BE2C (cell line): ENCODE results near the gene PARD6B.

ENCODE experiments used
- DNase-seq: peaks from one replicate; pipeline ENCODE4 v3.0.0-alpha.2; 2020
- H3K27me3 ChIP-seq: fragments of 250-450 bp; sonication (Bioruptor Pico); 2 replicates; pipeline ENCODE4 v1.5.1; 2020; ENCODE audit warnings: mild to moderate bottlenecking
- H3K36me3 ChIP-seq: fragments of 250-450 bp; sonication (Bioruptor Pico); 2 replicates; pipeline ENCODE4 v1.5.1; 2020; ENCODE audit warnings: mild to moderate bottlenecking
- H3K4me1 ChIP-seq: fragments of 250-450 bp; sonication (Bioruptor Pico); 2 replicates; pipeline ENCODE4 v1.5.1; 2020
- H3K4me3 ChIP-seq: 2 replicates; pipeline ENCODE4 v1.5.1; 2011; ENCODE audit warnings: low read depth, low read length
- H3K9me3 ChIP-seq: fragments of 250-450 bp; sonication (Bioruptor Pico); 2 replicates; pipeline ENCODE4 v1.5.1; 2020
- TF ChIP-seq, protein P1 (sequence below): IDR thresholded peaks from 2 replicates; pipeline ENCODE4 v1.5.1; 2012; ENCODE audit warnings: mild to moderate bottlenecking, low read depth, low read length

PARD6B gene

GRCh38 chr20:50731930-50732690, 730 bp downstream of the PARD6B start:
- Histone ChIP-seq H3K36me3 (no peaks in the 10 kb centered on the region), H3K4me1 (no peaks in the 10 kb centered on the region; the same call in 1 of the 2 replicates), H3K9me3 (no peaks in the 10 kb centered on the region), H3K4me3 (peak overlapping the region; percentile 78), H3K27me3 (no peaks in the 10 kb centered on the region)
- TF ChIP-seq, protein P1, sequence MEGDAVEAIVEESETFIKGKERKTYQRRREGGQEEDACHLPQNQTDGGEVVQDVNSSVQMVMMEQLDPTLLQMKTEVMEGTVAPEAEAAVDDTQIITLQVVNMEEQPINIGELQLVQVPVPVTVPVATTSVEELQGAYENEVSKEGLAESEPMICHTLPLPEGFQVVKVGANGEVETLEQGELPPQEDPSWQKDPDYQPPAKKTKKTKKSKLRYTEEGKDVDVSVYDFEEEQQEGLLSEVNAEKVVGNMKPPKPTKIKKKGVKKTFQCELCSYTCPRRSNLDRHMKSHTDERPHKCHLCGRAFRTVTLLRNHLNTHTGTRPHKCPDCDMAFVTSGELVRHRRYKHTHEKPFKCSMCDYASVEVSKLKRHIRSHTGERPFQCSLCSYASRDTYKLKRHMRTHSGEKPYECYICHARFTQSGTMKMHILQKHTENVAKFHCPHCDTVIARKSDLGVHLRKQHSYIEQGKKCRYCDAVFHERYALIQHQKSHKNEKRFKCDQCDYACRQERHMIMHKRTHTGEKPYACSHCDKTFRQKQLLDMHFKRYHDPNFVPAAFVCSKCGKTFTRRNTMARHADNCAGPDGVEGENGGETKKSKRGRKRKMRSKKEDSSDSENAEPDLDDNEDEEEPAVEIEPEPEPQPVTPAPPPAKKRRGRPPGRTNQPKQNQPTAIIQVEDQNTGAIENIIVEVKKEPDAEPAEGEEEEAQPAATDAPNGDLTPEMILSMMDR: no peak
- no peak for DNase-seq

DNA sequence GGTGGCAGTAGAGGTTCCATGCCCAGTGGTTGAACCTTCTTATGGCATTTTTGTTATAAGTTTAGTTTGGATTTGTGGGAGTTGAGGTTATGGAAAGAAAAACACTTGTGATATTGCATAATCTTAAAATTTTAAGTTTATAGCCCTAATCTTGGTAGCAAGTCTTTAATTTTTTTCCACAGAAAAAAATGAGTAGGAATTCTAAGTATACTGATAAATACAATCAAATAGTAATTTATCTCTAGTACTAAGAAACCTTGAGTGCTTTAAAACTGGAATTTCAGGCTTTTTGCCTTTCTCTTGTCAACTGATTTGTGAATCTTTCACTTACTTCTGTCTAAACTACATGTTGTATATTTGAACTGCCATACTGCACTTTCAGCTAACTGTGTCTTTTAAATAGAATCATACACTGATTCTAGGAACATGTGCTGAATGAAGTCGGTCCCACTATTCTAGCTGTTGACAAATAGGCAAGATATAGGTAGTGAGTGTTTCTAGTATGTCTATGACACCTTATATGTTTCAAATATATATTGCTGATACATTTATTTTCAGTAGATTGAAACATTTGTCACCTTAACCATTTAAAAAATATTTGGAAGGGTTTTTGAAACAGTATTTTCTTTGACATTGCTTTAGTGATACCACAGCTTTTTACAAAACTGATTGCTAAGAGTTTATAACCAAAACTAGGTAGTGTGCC, 2.4 kb downstream of the PARD6B start:
- no peak for DNase-seq
- no peaks in the 10 kb centered on the region; the same call in 1 of the 2 replicates for H3K36me3 ChIP-seq
- TF ChIP-seq, protein P1: no peak
- no peaks in the 10 kb centered on the region for H3K27me3 ChIP-seq
- no peak overlapping the region for H3K4me3 ChIP-seq
- no peaks in the 10 kb centered on the region for H3K9me3 ChIP-seq
- no peaks in the 10 kb centered on the region; the same call in 1 of the 2 replicates for H3K4me1 ChIP-seq

DNA sequence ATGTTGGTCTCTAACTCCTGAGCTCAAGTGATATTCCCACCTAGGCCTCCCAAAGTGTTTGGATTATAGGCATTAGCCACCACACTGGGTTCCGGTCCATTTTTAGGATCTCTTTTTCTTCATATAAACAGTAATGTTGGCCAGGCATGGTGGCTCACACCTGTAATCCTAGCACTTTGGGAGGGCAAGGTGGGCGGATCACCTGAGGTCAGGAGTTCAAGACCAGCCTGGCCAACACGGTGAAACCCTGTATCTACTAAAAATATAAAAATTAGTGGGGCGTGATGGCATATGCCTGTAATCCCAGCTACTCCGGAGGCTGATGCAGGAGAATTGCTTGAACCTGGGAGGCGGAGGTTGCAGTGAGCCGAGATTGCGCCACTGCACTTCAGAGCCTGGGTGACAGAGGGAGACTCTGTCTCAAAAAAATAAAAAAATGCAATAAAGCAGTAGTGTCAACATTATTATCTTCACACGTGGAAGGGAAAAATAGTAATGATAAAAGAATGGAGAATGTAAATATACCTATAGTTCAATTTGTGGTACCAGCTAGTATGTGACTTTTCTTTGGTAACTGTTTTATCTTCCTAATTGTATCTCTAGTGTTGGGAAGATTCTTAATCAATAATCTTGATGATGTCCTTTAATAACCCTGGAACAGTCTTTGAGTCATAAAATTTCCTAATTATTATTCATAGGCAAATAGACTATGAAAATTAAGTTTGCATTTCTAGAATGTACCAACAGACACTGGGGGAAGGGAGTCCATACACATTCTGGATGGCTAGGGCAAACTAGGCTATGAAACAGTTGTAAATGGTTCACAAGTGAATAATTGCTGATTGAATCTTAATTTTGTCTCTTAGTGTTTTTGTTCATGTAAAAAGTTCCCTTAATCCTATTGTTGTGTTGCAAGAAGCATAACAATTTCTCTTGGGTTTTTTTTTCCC, 3.6 kb downstream of the PARD6B start:
- Histone ChIP-seq H3K4me3 (no peak overlapping the region), H3K4me1 (no peaks in the 10 kb centered on the region; the same call in 1 of the 2 replicates), H3K36me3 (no peaks in the 10 kb centered on the region; the same call in 1 of the 2 replicates), H3K9me3 (no peaks in the 10 kb centered on the region), H3K27me3 (no peaks in the 10 kb centered on the region)
- no peak for DNase-seq
- TF ChIP-seq, protein P1: no peak

DNA sequence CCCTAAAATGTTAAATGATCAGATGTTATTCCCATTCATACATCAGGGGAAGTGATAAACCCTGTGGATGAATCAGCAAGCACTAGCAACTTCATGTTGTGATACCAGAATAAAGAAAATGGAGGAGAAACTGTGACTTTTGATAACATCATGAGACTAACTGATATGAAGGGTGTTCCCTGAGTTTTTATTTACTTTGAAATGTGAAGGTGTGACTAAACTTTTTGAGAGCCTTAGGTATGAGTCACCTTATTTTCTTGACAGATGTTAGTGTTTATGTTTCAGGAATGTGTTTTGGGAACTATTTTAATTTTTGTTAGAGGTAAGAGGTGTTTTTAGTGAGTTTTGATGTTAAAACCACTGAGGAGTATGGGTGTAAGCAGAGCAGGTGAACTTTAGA, 4.4 kb downstream of the PARD6B start:
- Histone ChIP-seq H3K4me1 (no peaks in the 10 kb centered on the region; the same call in 1 of the 2 replicates), H3K9me3 (no peaks in the 10 kb centered on the region), H3K4me3 (no peak overlapping the region), H3K27me3 (no peaks in the 10 kb centered on the region), H3K36me3 (no peaks in the 10 kb centered on the region; the same call in 1 of the 2 replicates)
- DNase-seq: no peak
- TF ChIP-seq, protein P1: no peak

DNA sequence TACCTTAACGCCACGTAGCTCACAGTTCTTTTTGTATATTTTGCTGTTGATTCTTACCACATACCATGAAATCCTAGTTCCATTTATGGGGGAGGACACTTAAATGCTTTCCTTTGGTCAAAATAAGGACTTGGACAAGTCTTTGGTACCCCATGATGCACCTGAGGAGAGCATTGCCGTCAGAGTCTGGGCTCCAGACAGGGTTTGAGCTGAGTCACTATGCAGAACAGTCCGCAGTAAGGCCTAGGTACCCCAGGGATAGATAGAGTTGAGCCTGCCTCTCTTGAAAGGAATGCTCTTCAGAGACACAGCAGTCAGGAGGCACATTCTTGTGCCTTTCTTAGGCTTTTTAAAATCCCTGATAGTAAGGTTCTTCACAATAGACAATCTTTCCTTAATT, 6.0 kb downstream of the PARD6B start:
- DNase-seq: no peak
- TF ChIP-seq, protein P1: no peak
- Histone ChIP-seq H3K27me3 (no peaks in the 10 kb centered on the region), H3K4me1 (peaks cover under 1% of the 10 kb centered on the region; the same call in 1 of the 2 replicates), H3K9me3 (no peaks in the 10 kb centered on the region), H3K36me3 (no peaks in the 10 kb centered on the region; the same call in 1 of the 2 replicates), H3K4me3 (no peak overlapping the region)
